Measurements from ENCODE around the gene PITPNC1. TPM values are rescaled to one million over a fixed set of nuclear protein-coding genes. Genes with fewer than 3 reads are reported as not detected.
"Not testable (repeated sequence)": the region's sequence is repeated elsewhere in the genome, so short reads cannot be mapped to it uniquely, and the experiment has no call there.

The PITPNC1 gene
- total RNA-seq, 2 donors from 2014 or later, result 79.5 to 109 TPM

GRCh38 chr17:67377488-67378453, 690 bp downstream of the PITPNC1 start:
- H3K27ac Mint-ChIP-seq, result peak overlapping the region; percentile 89
- H3K36me3 Mint-ChIP-seq (ENCODE audit: insufficient read depth in 2 of 2), result peaks cover 4 to 13% of the 10 kb centered on the region in 2 donors
- H3K9me3 Mint-ChIP-seq, result no peaks in the 10 kb centered on the region
- H3K4me3 Mint-ChIP-seq, result peak overlapping the region; percentile 90 to 93
- ATAC-seq (replicated peaks in 1 of 2) (peak; percentile 25 to 27), DNase-seq (peak; percentile 65 to 67)
- H3K27me3 Mint-ChIP-seq (ENCODE audit: low read depth), result no peaks in the 10 kb centered on the region
- peaks cover 57% of the 10 kb centered on the region for H3K4me1 Mint-ChIP-seq (ENCODE audit: low read depth)

GRCh38 chr17:67378454-67379250, 1.6 kb downstream of the PITPNC1 start:
- Mint-ChIP-seq H3K36me3 (ENCODE audit: insufficient read depth in 2 of 2) (peaks cover 4 to 13% of the 10 kb centered on the region in 2 donors), H3K9me3 (no peaks in the 10 kb centered on the region), H3K27me3 (ENCODE audit: low read depth) (no peaks in the 10 kb centered on the region), H3K4me3 (peak overlapping the region; percentile 90 to 93), H3K27ac (peak overlapping the region; percentile 92), H3K4me1 (ENCODE audit: low read depth) (peaks cover 63% of the 10 kb centered on the region)
- DNase-seq (peak; percentile 84 to 88), ATAC-seq (replicated peaks in 1 of 2) (peak; percentile 41 to 48)

- no peak for ATAC-seq (replicated peaks in 1 of 2)
- Mint-ChIP-seq H3K27me3 (ENCODE audit: low read depth) (no peaks in the 10 kb centered on the region), H3K27ac (peak overlapping the region; percentile 92), H3K4me3 (peak overlapping the region; percentile 90 to 93), H3K9me3 (no peaks in the 10 kb centered on the region), H3K4me1 (ENCODE audit: low read depth) (peaks cover 65% of the 10 kb centered on the region), H3K36me3 (ENCODE audit: insufficient read depth in 2 of 2) (peaks cover 4 to 13% of the 10 kb centered on the region in 2 donors)
- DNase-seq, result no peak
Measured at GRCh38 chr17:67379251-67379630, 2.2 kb downstream of the PITPNC1 start.

- DNase-seq (no peak), ATAC-seq (replicated peaks in 1 of 2) (no peak)
- Mint-ChIP-seq H3K27me3 (ENCODE audit: low read depth) (no peaks in the 10 kb centered on the region), H3K36me3 (ENCODE audit: insufficient read depth in 2 of 2) (peaks cover 6 to 14% of the 10 kb centered on the region in 2 donors), H3K4me1 (ENCODE audit: low read depth) (peaks cover 55% of the 10 kb centered on the region), H3K27ac (peak overlapping the region; percentile 92), H3K9me3 (peaks cover 0 to 2% of the 10 kb centered on the region in 2 donors), H3K4me3 (peak overlapping the region; percentile 46 to 60)
Measured at GRCh38 chr17:67381929-67382257, 4.8 kb downstream of the PITPNC1 start.

GRCh38 chr17:67385122-67385988, 8.3 kb downstream of the PITPNC1 start:
- peaks cover 76% of the 10 kb centered on the region for H3K4me1 Mint-ChIP-seq (ENCODE audit: low read depth)
- ATAC-seq (replicated peaks in 1 of 2), result no peak
- H3K27me3 Mint-ChIP-seq (ENCODE audit: low read depth), result no peaks in the 10 kb centered on the region
- DNase-seq, result no peak
- no peak overlapping the region for H3K27ac Mint-ChIP-seq
- H3K4me3 Mint-ChIP-seq, result no peak overlapping the region
- peaks cover 0 to 2% of the 10 kb centered on the region in 2 donors for H3K9me3 Mint-ChIP-seq
- H3K36me3 Mint-ChIP-seq (ENCODE audit: insufficient read depth in 2 of 2), result peaks cover 1 to 6% of the 10 kb centered on the region in 2 donors

- no peaks in the 10 kb centered on the region for H3K27me3 Mint-ChIP-seq (ENCODE audit: low read depth)
- peak; percentile 74 to 86 for DNase-seq
- H3K4me3 Mint-ChIP-seq, result peak overlapping the region in 1 of 2 donors; percentile 13
- ATAC-seq (replicated peaks in 1 of 2), result no peak
- H3K27ac Mint-ChIP-seq, result peak overlapping the region; percentile 38
- peaks cover 81% of the 10 kb centered on the region for H3K4me1 Mint-ChIP-seq (ENCODE audit: low read depth)
- peaks cover 1% of the 10 kb centered on the region in 2 donors for H3K36me3 Mint-ChIP-seq (ENCODE audit: insufficient read depth in 2 of 2)
- H3K9me3 Mint-ChIP-seq, result peaks cover 0 to 2% of the 10 kb centered on the region in 2 donors
Measured at GRCh38 chr17:67386965-67387551, 10.0 kb downstream of the PITPNC1 start.

- H3K9me3 Mint-ChIP-seq; DNase-seq; ATAC-seq (replicated peaks in 1 of 2); H3K36me3 Mint-ChIP-seq (ENCODE audit: insufficient read depth in 2 of 2); H3K27me3 Mint-ChIP-seq (ENCODE audit: low read depth): not testable (repeated sequence)
- H3K27ac Mint-ChIP-seq, result peak overlapping the region; percentile 84
- H3K4me3 Mint-ChIP-seq, result peak overlapping the region in 1 of 2 donors; percentile 15
- H3K4me1 Mint-ChIP-seq (ENCODE audit: low read depth), result peaks cover 84% of the 10 kb centered on the region
Measured at GRCh38 chr17:67388536-67388935, 11.5 kb downstream of the PITPNC1 start.

GRCh38 chr17:67388986-67389385, 11.9 kb downstream of the PITPNC1 start:
- Mint-ChIP-seq H3K4me3 (no peak overlapping the region), H3K36me3 (ENCODE audit: insufficient read depth in 2 of 2) (peaks cover 1% of the 10 kb centered on the region in 2 donors), H3K27ac (peak overlapping the region; percentile 84), H3K9me3 (peaks cover 0 to 2% of the 10 kb centered on the region in 2 donors), H3K4me1 (ENCODE audit: low read depth) (peaks cover 84% of the 10 kb centered on the region), H3K27me3 (ENCODE audit: low read depth) (no peaks in the 10 kb centered on the region)
- ATAC-seq (replicated peaks in 1 of 2) (no peak), DNase-seq (no peak)

GRCh38 chr17:67390006-67390645, 13.0 kb downstream of the PITPNC1 start:
- ATAC-seq (replicated peaks in 1 of 2), result no peak
- H3K4me3 Mint-ChIP-seq, result peak overlapping the region; percentile 64 to 68
- H3K9me3 Mint-ChIP-seq, result peaks cover 0 to 2% of the 10 kb centered on the region in 2 donors
- DNase-seq, result no peak
- H3K27ac Mint-ChIP-seq, result peak overlapping the region; percentile 84
- H3K36me3 Mint-ChIP-seq (ENCODE audit: insufficient read depth in 2 of 2), result peaks cover 3 to 8% of the 10 kb centered on the region in 2 donors
- peaks cover 93% of the 10 kb centered on the region for H3K4me1 Mint-ChIP-seq (ENCODE audit: low read depth)
- H3K27me3 Mint-ChIP-seq (ENCODE audit: low read depth), result no peaks in the 10 kb centered on the region

GRCh38 chr17:67390646-67391361, 13.7 kb downstream of the PITPNC1 start:
- Mint-ChIP-seq H3K36me3 (ENCODE audit: insufficient read depth in 2 of 2) (peaks cover 2 to 7% of the 10 kb centered on the region in 2 donors), H3K27me3 (ENCODE audit: low read depth) (no peaks in the 10 kb centered on the region), H3K4me1 (ENCODE audit: low read depth) (peaks cover 96% of the 10 kb centered on the region), H3K9me3 (no peaks in the 10 kb centered on the region), H3K4me3 (peak overlapping the region; percentile 64 to 68), H3K27ac (peak overlapping the region; percentile 84)
- peak; percentile 85 to 88 for DNase-seq
- ATAC-seq (replicated peaks in 1 of 2), result peak; percentile 94 to 97

- Mint-ChIP-seq H3K27ac (peak overlapping the region; percentile 94), H3K9me3 (no peaks in the 10 kb centered on the region), H3K36me3 (ENCODE audit: insufficient read depth in 2 of 2) (peaks cover 2 to 7% of the 10 kb centered on the region in 2 donors), H3K27me3 (ENCODE audit: low read depth) (no peaks in the 10 kb centered on the region), H3K4me1 (ENCODE audit: low read depth) (peaks cover 85% of the 10 kb centered on the region), H3K4me3 (peak overlapping the region; percentile 55 to 72)
- DNase-seq (peak in 1 of 2 donors; percentile 44), ATAC-seq (replicated peaks in 1 of 2) (no peak)
Measured at GRCh38 chr17:67392111-67392510, 15.0 kb downstream of the PITPNC1 start.
